ENCODE results near the gene PRKAR2B. TPM values are rescaled to one million over a fixed set of nuclear protein-coding genes. Genes with fewer than 3 reads are reported as not detected.

PRKAR2B gene
- total RNA-seq, 4 donors from 2014 or later, result 7.1 to 22.8 (median 12.9) TPM

GRCh38 chr7:107080533-107080932 is 36.0 kb downstream of the PRKAR2B start:
- 87 to 100% methylated on average over 2 of the region's 2 CpGs for WGBS, 2 donors (ENCODE audit: low coverage in 1 of 2)
- in situ Hi-C loops (cut with MboI; ENCODE audit: low pct_ligation_motif_present in 1 of 4, low pct_unique_long_range_greater_than_20kb in 1 of 4, low sequenced_read_pairs in 3 of 4), result no loop called here

GRCh38 chr7:107085180-107085579 is 40.7 kb downstream of the PRKAR2B start:
- DNase-seq, result no peak
- no peaks in the 10 kb centered on the region for H3K9me3 ChIP-seq
- no peaks in the 10 kb centered on the region for H3K36me3 ChIP-seq
- in situ Hi-C loops (cut with MboI; ENCODE audit: low pct_ligation_motif_present in 1 of 4, low pct_unique_long_range_greater_than_20kb in 1 of 4, low sequenced_read_pairs in 3 of 4) (no loop called here), intact Hi-C loops (cut with DNase I; ENCODE audit: low total_unique reads) (no loop called here)
- TF ChIP-seq CTCF (IDR thresholded peaks at IDR 0.05) (no peak), POLR2A (IDR thresholded peaks at IDR 0.05) (no peak), EP300 (IDR thresholded peaks at IDR 0.05; ENCODE audit: low read depth) (no peak), POLR2AphosphoS5 (IDR thresholded peaks at IDR 0.05) (no peak)
- no peak overlapping the region for H3K27ac ChIP-seq
- H3K4me3 ChIP-seq, result no peak overlapping the region
- H3K4me1 ChIP-seq, result no peaks in the 10 kb centered on the region
- H3K27me3 ChIP-seq, result no peaks in the 10 kb centered on the region

More at GRCh38 chr7:107080533-107080932, 36.0 kb downstream of the PRKAR2B start:
- intact Hi-C loops (cut with DNase I; ENCODE audit: low total_unique reads), result no loop called here
- Histone ChIP-seq H3K9me3 (no peaks in the 10 kb centered on the region), H3K4me1 (no peaks in the 10 kb centered on the region), H3K27ac (no peak overlapping the region), H3K36me3 (no peaks in the 10 kb centered on the region), H3K4me3 (no peak overlapping the region), H3K27me3 (no peaks in the 10 kb centered on the region)
- no peak for TF ChIP-seq CTCF (IDR thresholded peaks at IDR 0.05)
- TF ChIP-seq POLR2AphosphoS5 (IDR thresholded peaks at IDR 0.05), result no peak
- DNase-seq, result no peak

- Histone ChIP-seq H3K27ac (no peak overlapping the region), H3K4me1 (peaks cover 0 to 3% (median 0%) of the 10 kb centered on the region in 4 donors), H3K27me3 (no peaks in the 10 kb centered on the region), H3K36me3 (no peaks in the 10 kb centered on the region), H3K9me3 (no peaks in the 10 kb centered on the region), H3K4me3 (no peak overlapping the region)
- DNase-seq, result no peak
- intact Hi-C loops (cut with DNase I; ENCODE audit: low total_unique reads) (no loop called here), in situ Hi-C loops (cut with MboI; ENCODE audit: low pct_ligation_motif_present in 1 of 4, low pct_unique_long_range_greater_than_20kb in 1 of 4, low sequenced_read_pairs in 3 of 4) (no loop called here)
- TF ChIP-seq CTCF (IDR thresholded peaks at IDR 0.05), result no peak
- no peak for TF ChIP-seq EP300 (IDR thresholded peaks at IDR 0.05; ENCODE audit: low read depth)
- no peak for TF ChIP-seq POLR2A (IDR thresholded peaks at IDR 0.05)
- no peak for TF ChIP-seq POLR2AphosphoS5 (IDR thresholded peaks at IDR 0.05)
Measured at GRCh38 chr7:107089627-107090026, 45.1 kb downstream of the PRKAR2B start.

- TF ChIP-seq POLR2A (IDR thresholded peaks at IDR 0.05) (no peak), POLR2AphosphoS5 (IDR thresholded peaks at IDR 0.05) (no peak), CTCF (IDR thresholded peaks at IDR 0.05) (no peak), EP300 (IDR thresholded peaks at IDR 0.05; ENCODE audit: low read depth) (no peak)
- Histone ChIP-seq H3K4me3 (no peak overlapping the region), H3K36me3 (no peaks in the 10 kb centered on the region), H3K27me3 (no peaks in the 10 kb centered on the region), H3K27ac (no peak overlapping the region), H3K9me3 (no peaks in the 10 kb centered on the region), H3K4me1 (peaks cover 0 to 3% (median 0%) of the 10 kb centered on the region in 4 donors)
- intact Hi-C loops (cut with DNase I; ENCODE audit: low total_unique reads) (no loop called here), in situ Hi-C loops (cut with MboI; ENCODE audit: low pct_ligation_motif_present in 1 of 4, low pct_unique_long_range_greater_than_20kb in 1 of 4, low sequenced_read_pairs in 3 of 4) (no loop called here)
- no peak for DNase-seq
- 0 to 20% methylated on average over 1 to 2 of the region's 2 CpGs for WGBS, 2 donors (ENCODE audit: low coverage in 1 of 2)
Measured at GRCh38 chr7:107090457-107090856, 46.0 kb downstream of the PRKAR2B start.

Data from transverse colon (tissue), 4 donors.